Mesendoderm (in vitro differentiated cells): ENCODE data around the gene SMIM23.

Experiments
- DNase-seq: peaks from one replicate; pipeline ENCODE4 v3.0.0; 2013
- H2AK5ac ChIP-seq: 2 replicates; pipeline ENCODE4 v1.6.1; 2013; ENCODE audit warnings: low read length, inconsistent platforms
- H2BK120ac ChIP-seq: 2 replicates; pipeline ENCODE4 v1.6.1; 2013; ENCODE audit warnings: low read depth, mild to moderate bottlenecking, low read length, moderate library complexity, mixed read lengths
- H2BK15ac ChIP-seq: replicated peaks from 2 replicates; pipeline ENCODE4 v1.6.1; 2013; ENCODE audit warnings: low read depth, mild to moderate bottlenecking, moderate library complexity
- H2BK5ac ChIP-seq: 2 replicates; pipeline ENCODE4 v1.6.1; 2013; ENCODE audit warnings: low read length, inconsistent platforms
- H3K18ac ChIP-seq: 2 replicates; pipeline ENCODE4 v1.6.1; 2013; ENCODE audit warnings: mild to moderate bottlenecking, low read length, mixed read lengths
- H3K23ac ChIP-seq: one replicate; pipeline ENCODE4 v1.6.1; 2013; ENCODE audit warnings: low read length
- H3K27ac ChIP-seq: 2 replicates; pipeline ENCODE4 v1.5.1; 2013; ENCODE audit warnings: low read depth, mild to moderate bottlenecking, inconsistent platforms, low read length, moderate library complexity
- H3K27me3 ChIP-seq: 2 replicates; pipeline ENCODE4 v1.6.1; 2013; ENCODE audit warnings: low read length, control low read depth, mild to moderate bottlenecking, inconsistent platforms; ENCODE audit not compliant: insufficient read depth, poor library complexity
- H3K36me3 ChIP-seq: 2 replicates; pipeline ENCODE4 v1.6.1; 2013; ENCODE audit warnings: low read length, inconsistent platforms; ENCODE audit not compliant: control insufficient read depth, insufficient read depth
- H3K4ac ChIP-seq: one replicate; pipeline ENCODE4 v1.6.1; 2013; ENCODE audit warnings: low read depth, mild to moderate bottlenecking, low read length, moderate library complexity
- H3K4me1 ChIP-seq: 2 replicates; pipeline ENCODE4 v1.6.1; 2013; ENCODE audit warnings: low read depth, low read length, inconsistent platforms; ENCODE audit not compliant: control insufficient read depth
- H3K4me2 ChIP-seq: 2 replicates; pipeline ENCODE4 v1.6.1; 2013; ENCODE audit warnings: low read length
- H3K4me3 ChIP-seq: 2 replicates; pipeline ENCODE4 v1.5.1; 2013; ENCODE audit warnings: mild to moderate bottlenecking, low read length
- H3K56ac ChIP-seq: one replicate; pipeline ENCODE4 v1.6.1; 2013; ENCODE audit warnings: low read length
- H3K79me1 ChIP-seq: 2 replicates; pipeline ENCODE4 v1.6.1; 2013; ENCODE audit warnings: low read length, inconsistent platforms
- H3K79me2 ChIP-seq: 2 replicates; pipeline ENCODE4 v1.6.1; 2013; ENCODE audit warnings: mild to moderate bottlenecking, low read length; ENCODE audit not compliant: control insufficient read depth, insufficient read depth
- H3K9ac ChIP-seq: 2 replicates; pipeline ENCODE4 v1.6.1; 2013; ENCODE audit warnings: low read length, inconsistent platforms
- H4K5ac ChIP-seq: one replicate; pipeline ENCODE4 v1.6.1; 2013; ENCODE audit warnings: low read length
- H4K8ac ChIP-seq: one replicate; pipeline ENCODE4 v1.6.1; 2013; ENCODE audit warnings: low read depth, mild to moderate bottlenecking, control low read depth, low read length, moderate library complexity
- WGBS: extraction: QIAGEN DNeasy Blood & Tissue Kit; methylation state at CpG from one replicate; pipeline ENCODE4 v1.1.7; 2013; ENCODE audit warnings: low lambda C conversion rate, missing lambda C conversion rate; ENCODE audit not compliant: insufficient coverage; ENCODE audit errors: extremely low coverage; 5-methylcytosine and 5-hydroxymethylcytosine counted together

SMIM23 gene

DNA sequence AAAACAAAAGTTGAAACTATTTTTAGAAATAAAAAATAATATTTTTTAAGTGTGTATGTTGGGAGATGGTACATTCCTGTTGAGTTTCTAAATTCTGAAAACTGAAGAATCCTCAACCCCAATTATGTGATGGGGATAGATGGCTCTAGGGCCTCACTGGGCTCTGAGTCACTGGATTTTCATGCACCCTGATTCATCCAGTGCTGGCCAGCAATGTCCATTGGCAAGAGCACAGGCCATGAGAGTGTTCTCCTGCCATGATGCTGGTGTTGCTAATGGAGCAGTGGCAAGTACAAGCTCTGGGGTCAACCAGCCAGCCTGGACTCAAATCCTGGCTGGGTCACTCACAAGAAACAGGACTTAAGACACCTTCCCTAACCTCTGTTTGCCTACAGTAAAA is 23.3 kb downstream of the SMIM23 start:
- Histone ChIP-seq H3K36me3 (no peaks in the 10 kb centered on the region), H4K8ac (no peak overlapping the region), H3K56ac (no peak overlapping the region), H2BK15ac (no peak overlapping the region), H2AK5ac (no peak overlapping the region), H3K18ac (no peak overlapping the region), H3K79me1 (no peaks in the 10 kb centered on the region), H2BK120ac (no peak overlapping the region), H3K9ac (no peak overlapping the region), H3K27me3 (no peaks in the 10 kb centered on the region), H3K79me2 (no peaks in the 10 kb centered on the region), H3K23ac (no peak overlapping the region), H3K4me2 (no peak overlapping the region), H3K4me1 (no peaks in the 10 kb centered on the region), H2BK5ac (no peak overlapping the region), H4K5ac (no peak overlapping the region), H3K4me3 (no peak overlapping the region), H3K27ac (no peak overlapping the region), H3K4ac (no peak overlapping the region)
- DNase-seq = no peak

DNA sequence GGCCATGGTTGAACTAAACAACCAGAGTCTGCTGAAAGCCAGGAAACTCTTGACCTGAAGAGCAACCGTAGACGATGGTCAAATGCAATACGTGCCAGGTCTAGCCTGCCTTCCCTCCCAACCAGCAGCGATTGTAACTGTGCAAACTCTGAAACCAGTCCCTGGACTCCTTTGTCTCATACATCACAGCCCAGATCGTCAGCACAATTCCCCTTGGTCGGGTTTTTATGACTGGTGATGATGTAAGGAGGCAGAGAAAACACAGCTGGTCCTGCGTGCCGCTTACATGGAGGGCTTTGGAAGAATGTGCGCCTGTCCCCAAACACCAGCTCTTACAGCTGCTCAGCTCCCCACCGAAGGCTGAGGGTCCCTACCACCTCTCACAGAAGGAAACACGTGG is 24.6 kb downstream of the SMIM23 start:
- Histone ChIP-seq H3K36me3 (no peaks in the 10 kb centered on the region), H3K27ac (no peak overlapping the region), H2BK5ac (no peak overlapping the region), H3K23ac (no peak overlapping the region), H3K56ac (no peak overlapping the region), H3K79me2 (no peaks in the 10 kb centered on the region), H2BK120ac (no peak overlapping the region), H3K9ac (no peak overlapping the region), H2BK15ac (no peak overlapping the region), H3K79me1 (no peaks in the 10 kb centered on the region), H4K5ac (no peak overlapping the region), H3K4ac (no peak overlapping the region), H3K27me3 (no peaks in the 10 kb centered on the region), H3K18ac (no peak overlapping the region), H3K4me2 (no peak overlapping the region), H3K4me3 (no peak overlapping the region), H2AK5ac (no peak overlapping the region), H3K4me1 (no peaks in the 10 kb centered on the region), H4K8ac (no peak overlapping the region)
- no CpG with 5 or more reads among the region's 11 CpGs for WGBS
- no peak for DNase-seq

DNA sequence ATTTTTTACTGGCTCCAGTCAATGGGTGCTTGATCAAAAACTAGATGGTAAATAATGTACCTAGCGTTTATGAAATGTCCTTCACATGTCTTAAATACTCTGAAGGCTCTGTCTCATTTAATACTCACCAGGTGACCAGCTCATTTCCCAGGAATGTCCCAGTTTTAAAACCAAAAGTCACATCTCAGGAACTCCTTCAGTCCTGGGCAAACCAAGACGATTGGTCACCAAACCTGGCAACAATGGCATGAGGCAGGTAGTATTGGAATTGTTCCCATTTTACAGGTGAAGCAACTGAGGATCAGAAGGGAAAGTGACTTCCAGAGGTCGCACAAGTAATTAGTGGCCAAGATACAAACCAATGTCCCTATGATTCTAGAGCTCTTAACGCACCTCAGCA is 27.7 kb downstream of the SMIM23 start:
- H3K18ac ChIP-seq = no peak overlapping the region
- H3K79me2 ChIP-seq = no peaks in the 10 kb centered on the region
- no peak overlapping the region for H3K9ac ChIP-seq
- DNase-seq = no peak
- H3K4me2 ChIP-seq = no peak overlapping the region
- H2BK15ac ChIP-seq = no peak overlapping the region
- no peak overlapping the region for H3K56ac ChIP-seq
- H3K23ac ChIP-seq = no peak overlapping the region
- H2AK5ac ChIP-seq = no peak overlapping the region
- no peaks in the 10 kb centered on the region for H3K36me3 ChIP-seq
- no peaks in the 10 kb centered on the region for H3K4me1 ChIP-seq
- H2BK120ac ChIP-seq = no peak overlapping the region
- H3K4me3 ChIP-seq = no peak overlapping the region
- no CpG with 5 or more reads among the region's 4 CpGs for WGBS
- no peaks in the 10 kb centered on the region for H3K27me3 ChIP-seq
- H2BK5ac ChIP-seq = no peak overlapping the region
- H3K27ac ChIP-seq = no peak overlapping the region
- no peak overlapping the region for H3K4ac ChIP-seq
- no peak overlapping the region for H4K5ac ChIP-seq
- H3K79me1 ChIP-seq = no peaks in the 10 kb centered on the region
- H4K8ac ChIP-seq = no peak overlapping the region

DNA sequence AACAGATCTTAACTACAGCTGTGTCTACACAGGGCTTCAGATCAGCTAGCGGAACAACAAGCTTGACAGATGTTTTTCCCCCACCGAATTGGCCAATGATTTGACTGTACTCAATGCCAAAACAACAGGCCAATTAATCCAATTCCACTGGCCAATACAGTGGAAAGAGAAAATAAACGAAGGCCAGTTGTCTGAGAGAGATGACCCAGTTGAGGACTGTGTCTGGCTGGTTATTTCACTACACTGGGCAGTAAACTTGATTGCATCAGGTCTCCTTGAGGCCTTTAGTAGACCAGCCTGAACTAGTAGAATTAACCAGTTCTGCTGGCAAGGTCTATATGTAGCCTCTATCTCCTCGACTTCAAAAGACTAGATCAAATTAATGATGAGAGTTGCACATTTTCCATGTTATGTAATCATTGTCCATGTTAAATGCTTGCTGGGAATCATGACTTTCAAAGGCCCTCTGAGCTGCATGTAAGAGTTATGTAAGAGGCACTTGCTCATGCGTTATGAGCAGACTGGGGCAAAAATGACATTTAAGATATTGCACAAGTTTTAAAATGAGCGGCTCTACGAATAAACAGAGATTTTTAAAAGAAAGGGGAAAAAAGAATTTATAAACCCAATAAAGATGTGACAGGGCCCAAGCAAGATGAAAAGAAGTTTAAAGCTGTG is 28.3 kb downstream of the SMIM23 start:
- Histone ChIP-seq H3K56ac (no peak overlapping the region), H4K8ac (no peak overlapping the region), H4K5ac (no peak overlapping the region), H2AK5ac (no peak overlapping the region), H3K79me2 (no peaks in the 10 kb centered on the region), H3K18ac (no peak overlapping the region), H3K23ac (no peak overlapping the region), H3K4me3 (no peak overlapping the region), H2BK120ac (no peak overlapping the region), H3K4me1 (no peaks in the 10 kb centered on the region), H2BK5ac (no peak overlapping the region), H3K27ac (no peak overlapping the region), H3K4ac (no peak overlapping the region), H2BK15ac (no peak overlapping the region), H3K9ac (no peak overlapping the region), H3K36me3 (no peaks in the 10 kb centered on the region), H3K27me3 (no peaks in the 10 kb centered on the region), H3K79me1 (no peaks in the 10 kb centered on the region), H3K4me2 (no peak overlapping the region)
- no CpG with 5 or more reads among the region's 7 CpGs for WGBS
- no peak for DNase-seq

DNA sequence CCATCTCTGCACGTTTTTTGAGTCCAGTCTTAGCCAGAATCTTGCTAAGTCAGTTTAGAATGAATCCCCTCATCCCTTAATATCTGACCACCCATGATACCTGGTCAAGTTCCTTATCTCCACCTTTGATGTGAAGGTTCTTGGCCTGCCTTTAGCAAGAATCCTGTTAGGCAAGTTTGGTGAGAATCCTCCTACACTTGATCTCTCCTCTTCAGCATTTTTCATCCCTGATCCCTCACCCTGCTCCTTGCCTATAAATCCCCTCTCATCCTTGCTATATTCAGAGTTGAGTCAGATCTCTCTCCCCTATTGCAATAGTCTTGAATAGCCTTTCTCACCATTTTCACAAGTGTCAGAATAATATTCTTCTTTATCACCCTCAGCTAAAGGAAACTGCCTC is 31.0 kb downstream of the SMIM23 start:
- H3K27me3 ChIP-seq = no peaks in the 10 kb centered on the region
- no peaks in the 10 kb centered on the region for H3K79me2 ChIP-seq
- H4K5ac ChIP-seq = no peak overlapping the region
- no peak overlapping the region for H3K23ac ChIP-seq
- H2AK5ac ChIP-seq = no peak overlapping the region
- no peaks in the 10 kb centered on the region for H3K36me3 ChIP-seq
- no peak overlapping the region for H3K9ac ChIP-seq
- H3K4me3 ChIP-seq = no peak overlapping the region
- no peak overlapping the region for H4K8ac ChIP-seq
- peak; percentile 6 for DNase-seq
- H3K79me1 ChIP-seq = no peaks in the 10 kb centered on the region
- H3K4me2 ChIP-seq = no peak overlapping the region
- no peak overlapping the region for H2BK5ac ChIP-seq
- no CpG with 5 or more reads among the region's 1 CpG for WGBS
- H2BK120ac ChIP-seq = no peak overlapping the region
- no peaks in the 10 kb centered on the region for H3K4me1 ChIP-seq
- H3K27ac ChIP-seq = no peak overlapping the region
- no peak overlapping the region for H3K18ac ChIP-seq
- no peak overlapping the region for H3K56ac ChIP-seq
- H2BK15ac ChIP-seq = no peak overlapping the region
- no peak overlapping the region for H3K4ac ChIP-seq

DNA sequence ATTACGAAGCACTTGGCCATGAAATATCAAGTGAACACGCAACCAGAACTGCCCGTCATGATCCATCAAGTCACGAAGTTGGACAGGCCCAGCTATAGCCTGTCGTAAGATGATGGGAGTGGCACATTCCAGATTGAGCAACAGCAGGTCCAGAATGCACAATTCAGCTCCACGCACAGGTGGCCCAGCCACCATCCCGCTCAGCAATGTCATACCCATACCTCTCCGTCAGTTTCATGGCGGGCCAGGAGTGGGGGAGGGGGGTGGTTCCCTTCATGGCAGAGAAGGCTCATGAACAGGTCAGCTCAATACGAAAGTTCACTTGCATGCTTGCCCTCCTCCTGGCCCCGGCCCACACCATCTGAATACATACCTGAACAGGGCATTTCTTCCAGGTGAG is 34.9 kb downstream of the SMIM23 start:
- H3K79me2 ChIP-seq = no peaks in the 10 kb centered on the region
- no peak overlapping the region for H3K18ac ChIP-seq
- no peak overlapping the region for H3K4me2 ChIP-seq
- H4K5ac ChIP-seq = no peak overlapping the region
- no peak overlapping the region for H2BK120ac ChIP-seq
- H3K4ac ChIP-seq = no peak overlapping the region
- H2BK5ac ChIP-seq = no peak overlapping the region
- H2AK5ac ChIP-seq = no peak overlapping the region
- H3K79me1 ChIP-seq = no peaks in the 10 kb centered on the region
- H3K23ac ChIP-seq = no peak overlapping the region
- no peaks in the 10 kb centered on the region for H3K27me3 ChIP-seq
- H2BK15ac ChIP-seq = no peak overlapping the region
- DNase-seq = peak; percentile 10
- no peak overlapping the region for H3K9ac ChIP-seq
- H3K4me1 ChIP-seq = no peaks in the 10 kb centered on the region
- H3K4me3 ChIP-seq = no peak overlapping the region
- no peak overlapping the region for H4K8ac ChIP-seq
- WGBS = no CpG with 5 or more reads among the region's 11 CpGs
- H3K27ac ChIP-seq = no peak overlapping the region
- no peaks in the 10 kb centered on the region for H3K36me3 ChIP-seq
- no peak overlapping the region for H3K56ac ChIP-seq
